Erythroblast (primary cell): ENCODE data around the gene SLU7.
"Not testable (repeated sequence)": the region's sequence is repeated elsewhere in the genome, so short reads cannot be mapped to it uniquely, and the experiment has no call there.

Source experiments
- DNase-seq, 2 experiments: peaks; one replicate each; lab custom pipeline; 2025; lab: John Stamatoyannopoulos, UW
- GATA1 ChIP-seq: IDR thresholded peaks from 2 replicates; pipeline ENCODE4 v1.6.1; 2011; ENCODE audit warnings: low read depth, mild to moderate bottlenecking, control low read depth, low read length, moderate library complexity
- POLR2A ChIP-seq: IDR thresholded peaks from 2 replicates; pipeline ENCODE4 v1.6.1; 2011; ENCODE audit warnings: mild to moderate bottlenecking, low read length

Gene SLU7

GRCh38 chr5:160441311-160441781 lies 22.5 kb upstream of the SLU7 start:
- no peak for DNase-seq
- no peak for TF ChIP-seq GATA1
- no peak for TF ChIP-seq POLR2A

GRCh38 chr5:160439205-160439600 lies 20.3 kb upstream of the SLU7 start:
- no peak for TF ChIP-seq GATA1
- no peak for TF ChIP-seq POLR2A
- peak; percentile 80 to 88 for DNase-seq

- TF ChIP-seq POLR2A: no peak
- no peak for TF ChIP-seq GATA1
Measured at GRCh38 chr5:160438316-160439204, 19.7 kb upstream of the SLU7 start.

GRCh38 chr5:160437271-160437670 lies 18.4 kb upstream of the SLU7 start:
- DNase-seq: no peak
- TF ChIP-seq POLR2A (no peak), GATA1 (no peak)

More at GRCh38 chr5:160438316-160439204, 19.7 kb upstream of the SLU7 start:
- DNase-seq: peak; percentile 70 to 74

- not testable (repeated sequence) for DNase-seq
Measured at GRCh38 chr5:160436661-160437060, 17.8 kb upstream of the SLU7 start.

- peak; percentile 6 to 19 for DNase-seq
- no peak for TF ChIP-seq POLR2A
- TF ChIP-seq GATA1: no peak
Measured at GRCh38 chr5:160436017-160436416, 17.1 kb upstream of the SLU7 start.

- no peak for DNase-seq
- TF ChIP-seq POLR2A (no peak), GATA1 (no peak)
Measured at GRCh38 chr5:160435532-160435931, 16.7 kb upstream of the SLU7 start.

GRCh38 chr5:160434022-160434531 lies 15.2 kb upstream of the SLU7 start:
- TF ChIP-seq POLR2A (no peak), GATA1 (no peak)
- DNase-seq: no peak

GRCh38 chr5:160432787-160433186 lies 13.9 kb upstream of the SLU7 start:
- TF ChIP-seq GATA1 (no peak), POLR2A (no peak)
- no peak for DNase-seq

GRCh38 chr5:160432196-160432595 lies 13.3 kb upstream of the SLU7 start:
- no peak for DNase-seq

GRCh38 chr5:160427607-160428006 lies 8.7 kb upstream of the SLU7 start:
- no peak for DNase-seq
- TF ChIP-seq POLR2A (no peak), GATA1 (no peak)

More at GRCh38 chr5:160432196-160432595, 13.3 kb upstream of the SLU7 start:
- TF ChIP-seq POLR2A (no peak), GATA1 (no peak)

GRCh38 chr5:160423099-160423498 lies 4.2 kb upstream of the SLU7 start:
- TF ChIP-seq GATA1 (no peak), POLR2A (no peak)
- DNase-seq: peak in 1 of 2 experiments; percentile 43

- TF ChIP-seq GATA1 (no peak), POLR2A (peak; percentile 88)
- DNase-seq: peak; percentile 98
Measured at GRCh38 chr5:160421625-160422258, 2.9 kb upstream of the SLU7 start, which contains the start of gene PTTG1. TSS of gene PTTG1 (plus strand) at chr5:160421855. CDS start at chr5:160422313, 458 bp downstream.

- TF ChIP-seq POLR2A (no peak), GATA1 (no peak)
- no peak for DNase-seq
Measured at GRCh38 chr5:160420331-160420610, 1.4 kb upstream of the SLU7 start.
